Endothelial cell of umbilical vein (primary cell): ENCODE data around the gene MSH4. TPM values are rescaled to one million over a fixed set of nuclear protein-coding genes. Genes with fewer than 3 reads are reported as not detected.

Source experiments
- BruUV-seq: library from RNA; stranded (reverse); fragments of 400-500 nt; replicated peaks from 2 replicates; lab custom pipeline; 2021; lab: Mats Ljungman, UMichigan
- CTCF ChIA-PET: fragments of 300-600, 350-600 bp; sonication (Branson Sonifier 250); formaldehyde crosslinking; loops from one replicate; lab custom pipeline; 2021; ENCODE audit warnings: antibody characterized with exemption, inconsistent platforms; lab: Charles Lee
- POLR2A ChIA-PET: fragments of 300-600, 350-600 bp; sonication (Branson Sonifier 250); formaldehyde crosslinking; loops from one replicate; lab custom pipeline; 2021; ENCODE audit warnings: antibody characterized with exemption, inconsistent platforms; lab: Charles Lee
- DNase-seq: peaks from one replicate; pipeline ENCODE4 v3.0.0-alpha.2; 2011; ENCODE audit warnings: low read depth, low spot score
- FAIRE-seq: peaks from 2 replicates; lab custom pipeline; 2011; peaks lifted over from hg19 to GRCh38; lab: Jason Lieb, UNC
- H2AFZ ChIP-seq: 2 replicates; pipeline ENCODE4 v1.6.0; 2012; ENCODE audit warnings: low read depth, low read length, control low read depth, inconsistent platforms
- H3K27ac ChIP-seq: 2 replicates; pipeline ENCODE4 v1.5.1; 2011; ENCODE audit warnings: low read depth, mild to moderate bottlenecking, control low read depth, low read length, moderate library complexity; ENCODE audit not compliant: insufficient read depth
- H3K27me3 ChIP-seq, 2 experiments: 2 replicates each; pipeline versions ENCODE4 v1.6.0 to v1.6.1; 2011; ENCODE audit warnings: low read length in 2 of 2, mixed read lengths in 1 of 2; ENCODE audit not compliant: control insufficient read depth in 2 of 2, insufficient read depth in 2 of 2
- H3K36me3 ChIP-seq, 2 experiments: 2 replicates in 1 of 2; 3 replicates in 1 of 2; pipeline ENCODE4 v1.5.1; 2011; ENCODE audit warnings: low read length in 2 of 2, mild to moderate bottlenecking in 1 of 2, moderate library complexity in 1 of 2; ENCODE audit not compliant: control insufficient read depth in 2 of 2, insufficient read depth in 2 of 2; ENCODE audit errors: extremely low read depth in 1 of 2
- H3K4me1 ChIP-seq: 3 replicates; pipeline ENCODE4 v1.5.1; 2011; ENCODE audit warnings: mild to moderate bottlenecking, low read length; ENCODE audit not compliant: control insufficient read depth, insufficient read depth; ENCODE audit errors: extremely low read depth
- H3K4me2 ChIP-seq: 2 replicates; pipeline ENCODE4 v1.6.1; 2011; ENCODE audit warnings: low read length, control low read depth, mixed read lengths; ENCODE audit not compliant: insufficient read depth
- H3K4me3 ChIP-seq, 3 experiments: fragments of 200-600 bp in 1 of 3; sonication (generic), shearing (Covaris generic) in 1 of 3; replicated peaks in 1 of 3; 2 replicates each; pipeline ENCODE4 v1.5.1; 2011 to 2016; ENCODE audit warnings: control low read depth in 3 of 3, low read length in 3 of 3, mild to moderate bottlenecking in 2 of 3, inconsistent platforms in 1 of 3, low read depth in 1 of 3, moderate library complexity in 1 of 3; ENCODE audit not compliant: insufficient read depth in 1 of 3
- H3K79me2 ChIP-seq: 2 replicates; pipeline ENCODE4 v1.6.0; 2012; ENCODE audit warnings: low read length, inconsistent platforms; ENCODE audit not compliant: control insufficient read depth, insufficient read depth
- H3K9ac ChIP-seq: replicated peaks from 2 replicates; pipeline ENCODE3; 2011; ENCODE audit warnings: low read length, control low read depth; ENCODE audit not compliant: insufficient read depth; ENCODE audit errors: extremely low read depth
- H3K9me1 ChIP-seq: replicated peaks from 3 replicates; pipeline ENCODE4 v1.6.0; 2011; ENCODE audit warnings: mild to moderate bottlenecking, low read length; ENCODE audit not compliant: control insufficient read depth, insufficient read depth; ENCODE audit errors: extremely low read depth
- H3K9me3 ChIP-seq: replicated peaks from 2 replicates; pipeline ENCODE4 v1.5.1; 2012; ENCODE audit warnings: low read length, inconsistent platforms; ENCODE audit not compliant: control insufficient read depth, insufficient read depth
- H4K20me1 ChIP-seq: replicated peaks from 2 replicates; pipeline ENCODE3; 2011; ENCODE audit warnings: mild to moderate bottlenecking, low read length; ENCODE audit not compliant: control insufficient read depth, insufficient read depth; ENCODE audit errors: extremely low read depth
- CTCF ChIP-seq, 2 donors: IDR thresholded peaks; 1 replicate in 1 of 2; 2 replicates in 1 of 2; pipeline ENCODE4 v1.5.1; 2011; ENCODE audit warnings: low read length in 2 of 2, mild to moderate bottlenecking in 2 of 2, moderate library complexity in 2 of 2, control low read depth in 1 of 2, inconsistent platforms in 1 of 2, low read depth in 1 of 2; ENCODE audit not compliant: insufficient read depth in 1 of 2; ENCODE audit errors: extremely low read depth in 1 of 2
- EZH2 ChIP-seq: IDR thresholded peaks from 2 replicates; pipeline ENCODE4 v1.6.1; 2012; ENCODE audit warnings: borderline replicate concordance, low read depth, mild to moderate bottlenecking, moderate library complexity, low read length, inconsistent platforms; ENCODE audit not compliant: severe bottlenecking
- FOS ChIP-seq: IDR thresholded peaks from 2 replicates; pipeline ENCODE4 v1.6.1; 2011; ENCODE audit warnings: mild to moderate bottlenecking, low read length, moderate library complexity, borderline replicate concordance; ENCODE audit not compliant: insufficient read depth
- GATA2 ChIP-seq: IDR thresholded peaks from 2 replicates; pipeline ENCODE4 v1.7.0; 2011; ENCODE audit warnings: low read depth, mild to moderate bottlenecking, moderate library complexity, mixed read lengths, low read length; ENCODE audit not compliant: insufficient read length, insufficient read depth
- JUN ChIP-seq: IDR thresholded peaks from 2 replicates; pipeline ENCODE4 v1.6.1; 2011; ENCODE audit warnings: borderline replicate concordance, low read depth; ENCODE audit not compliant: insufficient read length, insufficient read depth
- MAX ChIP-seq: IDR thresholded peaks from 2 replicates; pipeline ENCODE4 v1.6.1; 2011; ENCODE audit not compliant: insufficient read depth, insufficient read length
- MYC ChIP-seq: IDR thresholded peaks from one replicate; pipeline ENCODE4 v1.6.1; 2011; ENCODE audit warnings: mild to moderate bottlenecking, low read depth, low read length
- POLR2A ChIP-seq: IDR thresholded peaks from 2 replicates; pipeline ENCODE4 v1.6.1; 2012; ENCODE audit warnings: low read depth, mild to moderate bottlenecking, control low read depth, low read length
- POLR2AphosphoS5 ChIP-seq: IDR thresholded peaks from 2 replicates; pipeline ENCODE4 v1.6.1; 2012; ENCODE audit warnings: low read depth, mild to moderate bottlenecking, control low read depth, low read length, moderate library complexity; ENCODE audit not compliant: insufficient read depth
- dilution Hi-C: fragments of 300-500 bp; cut with MboI; formaldehyde crosslinking; loops from one replicate; pipeline ENCODE4 v1.15.0; 2019; ENCODE audit warnings: low sequenced_read_pairs; ENCODE audit not compliant: extremely low pct_ligation_motif_present
- intact Hi-C: fragments of 100-400 bp; cut with micrococcal nuclease; formaldehyde crosslinking; loops from one replicate; pipeline ENCODE4 v1.10.0; 2022
- polyA plus RNA-seq, 4 experiments: library from polyadenylated mRNA; depleted of rRNA in 3 of 4; stranded (reverse) in 3 of 4; unstranded in 1 of 4; fragments of >200 nt; gene quantifications; 2 replicates each; pipeline versions ENCODE4 v1.2.1 to v1.2.3, GENCODE V29; 2011 to 2012; ENCODE audit warnings: missing spikeins in 1 of 4
- total RNA-seq: library from RNA; stranded (reverse); gene quantifications from 2 replicates; pipeline ENCODE4 v1.2.3, GENCODE V29; 2021

MSH4 gene
- total and polyA plus RNA-seq, 2 donors (not counting 3 experiments of a cell fraction or from before 2014, with no cell fraction given): 0.01 to 0.29 TPM

- intact Hi-C loops: no loop called here
These were observed 549 bp downstream of the MSH4 start for GRCh38 chr1:75797273-75797588.

More at GRCh38 chr1:75797273-75797588, 549 bp downstream of the MSH4 start:
- TF ChIP-seq CTCF (IDR thresholded peaks at IDR 0.05; ENCODE audit: extremely low read depth in 1 of 2, insufficient read depth in 1 of 2, low read depth in 1 of 2, low read length in 2 of 2) (no peak), FOS (no peak), MAX (no peak), EZH2 (no peak), JUN (no peak), POLR2AphosphoS5 (no peak), POLR2A (no peak), GATA2 (no peak), MYC (no peak)
- CTCF ChIA-PET: no interaction called here
- Histone ChIP-seq H4K20me1 (peaks cover 10% of the 10 kb centered on the region), H3K27me3 (no peaks in the 10 kb centered on the region), H3K79me2 (peaks cover 6% of the 10 kb centered on the region), H3K9me3 (no peaks in the 10 kb centered on the region), H3K9ac (no peak overlapping the region), H3K9me1 (no peaks in the 10 kb centered on the region), H3K4me2 (no peak overlapping the region), H3K4me1 (no peaks in the 10 kb centered on the region), H3K36me3 (peaks cover 13 to 34% of the 10 kb centered on the region in 2 experiments), H2AFZ (no peak overlapping the region), H3K4me3 (no peak overlapping the region), H3K27ac (no peak overlapping the region)
- DNase-seq (no peak), FAIRE-seq (no peak)
- no TSS peak for BruUV-seq
- dilution Hi-C loops: no loop called here
- POLR2A ChIA-PET: interaction anchor here (1.6 kb wide), 1 partner anchor 11 kb away, joined by 4 read pairs; the partner anchor contains the start of gene RABGGTB
